Stimulated activated CD4-positive, alpha-beta T cell treated with anti-CD3 and anti-CD28 coated beads, Interleukin-4, amount 100 ng/mL, for 24 hours (primary cell): ENCODE data around the gene AMIGO3.
A peak's percentile ranks its signal among the peaks of the same experiment; 100 is the strongest.
"Not testable (repeated sequence)": the region's sequence is repeated elsewhere in the genome, so short reads cannot be mapped to it uniquely, and the experiment has no call there.

Experiments
- DNase-seq: peaks from one replicate; pipeline ENCODE4 v3.0.0-alpha.2; 2020

The AMIGO3 gene, protein sequence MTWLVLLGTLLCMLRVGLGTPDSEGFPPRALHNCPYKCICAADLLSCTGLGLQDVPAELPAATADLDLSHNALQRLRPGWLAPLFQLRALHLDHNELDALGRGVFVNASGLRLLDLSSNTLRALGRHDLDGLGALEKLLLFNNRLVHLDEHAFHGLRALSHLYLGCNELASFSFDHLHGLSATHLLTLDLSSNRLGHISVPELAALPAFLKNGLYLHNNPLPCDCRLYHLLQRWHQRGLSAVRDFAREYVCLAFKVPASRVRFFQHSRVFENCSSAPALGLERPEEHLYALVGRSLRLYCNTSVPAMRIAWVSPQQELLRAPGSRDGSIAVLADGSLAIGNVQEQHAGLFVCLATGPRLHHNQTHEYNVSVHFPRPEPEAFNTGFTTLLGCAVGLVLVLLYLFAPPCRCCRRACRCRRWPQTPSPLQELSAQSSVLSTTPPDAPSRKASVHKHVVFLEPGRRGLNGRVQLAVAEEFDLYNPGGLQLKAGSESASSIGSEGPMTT

DNA sequence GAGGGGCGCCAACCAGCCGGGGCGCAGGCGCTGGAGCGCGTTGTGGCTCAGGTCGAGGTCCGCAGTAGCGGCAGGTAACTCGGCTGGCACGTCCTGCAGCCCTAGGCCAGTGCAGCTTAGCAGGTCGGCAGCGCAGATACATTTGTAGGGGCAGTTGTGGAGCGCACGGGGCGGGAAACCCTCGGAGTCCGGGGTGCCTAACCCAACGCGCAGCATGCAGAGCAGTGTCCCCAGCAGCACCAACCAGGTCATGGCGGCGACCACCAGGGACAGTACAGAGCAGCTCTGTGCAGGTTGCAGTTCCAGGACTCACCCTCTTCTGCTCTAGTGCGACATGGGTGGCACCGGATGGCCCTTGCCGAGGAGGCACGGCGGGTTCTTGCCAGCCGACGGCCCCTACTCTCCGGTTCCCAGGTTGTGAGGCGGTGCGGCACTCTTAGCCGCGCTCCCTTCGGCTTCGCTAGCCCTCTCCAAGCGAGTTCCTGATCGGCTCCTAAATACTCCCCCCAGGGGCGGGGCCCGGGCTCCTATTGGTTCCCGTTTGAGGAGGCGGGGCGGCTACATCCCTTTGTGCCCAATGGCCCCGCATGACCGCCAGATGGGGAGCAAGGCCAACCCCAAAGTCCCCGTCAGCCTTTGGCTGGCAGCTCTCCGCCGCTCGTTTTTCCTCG lies at the start of gene AMIGO3:
Gene AMIGO3 (minus strand): TSS at position 471 of the 671 bp plus-strand sequence. CDS start 219 bp downstream, at position 252.
- DNase-seq = peak; percentile 92

DNA sequence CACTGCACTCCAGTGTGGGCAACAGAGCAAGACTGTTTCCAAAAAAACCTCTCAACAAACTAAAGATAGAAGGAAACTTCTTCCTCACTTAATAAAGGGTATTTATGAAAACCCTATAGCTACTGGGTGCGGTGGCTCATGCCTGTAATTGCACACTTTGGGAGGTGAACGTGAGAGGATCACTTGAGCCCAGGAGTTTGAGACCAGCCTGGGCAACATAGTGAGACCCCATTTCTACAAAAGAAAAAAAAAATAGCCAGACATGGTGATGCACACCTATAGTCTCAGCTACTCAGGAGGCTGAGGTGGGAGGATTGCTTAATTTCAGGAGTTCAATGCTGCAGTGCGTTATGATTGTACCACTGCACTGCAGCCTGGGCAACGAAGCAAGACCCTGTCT lies 44.5 kb upstream of the AMIGO3 start:
- no peak for DNase-seq

DNA sequence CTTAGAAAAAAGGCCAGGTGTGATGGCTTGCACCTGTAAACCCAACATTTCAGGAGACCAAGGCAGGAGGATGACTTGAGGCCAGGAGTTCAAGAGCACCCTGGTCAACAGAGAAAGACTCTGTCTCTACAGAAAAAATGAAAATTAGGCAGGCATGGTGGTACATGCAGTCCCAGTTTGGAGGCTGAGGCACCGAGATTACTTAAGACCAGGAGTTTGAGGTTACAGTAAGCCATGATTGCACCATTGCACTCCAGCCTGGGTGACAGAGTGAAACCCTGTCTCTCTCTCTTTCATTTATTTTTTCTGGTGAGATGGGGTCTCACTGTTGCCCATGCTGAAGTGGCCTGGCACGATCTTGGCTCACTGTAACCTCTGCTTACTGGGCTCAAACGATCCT lies 42.2 kb upstream of the AMIGO3 start:
- no peak for DNase-seq

DNA sequence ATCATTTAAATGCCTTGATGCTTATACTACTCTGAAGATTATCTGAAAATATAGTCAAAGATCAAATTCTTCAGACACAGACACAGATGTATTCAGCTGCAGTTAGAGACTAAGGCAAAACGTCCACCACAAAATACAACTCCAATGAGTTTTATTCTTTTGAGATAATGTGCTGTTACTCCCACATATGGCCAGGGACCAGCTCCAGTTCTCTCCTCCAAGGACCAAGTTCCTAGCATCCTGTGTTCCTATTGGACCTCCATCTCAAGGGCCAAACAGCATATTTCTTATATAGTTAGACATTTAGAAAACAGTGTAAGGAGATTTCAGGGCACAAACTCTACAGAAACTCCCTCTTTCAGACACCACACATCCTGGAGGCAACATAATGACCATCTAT lies 39.7 kb upstream of the AMIGO3 start:
- no peak for DNase-seq

DNA sequence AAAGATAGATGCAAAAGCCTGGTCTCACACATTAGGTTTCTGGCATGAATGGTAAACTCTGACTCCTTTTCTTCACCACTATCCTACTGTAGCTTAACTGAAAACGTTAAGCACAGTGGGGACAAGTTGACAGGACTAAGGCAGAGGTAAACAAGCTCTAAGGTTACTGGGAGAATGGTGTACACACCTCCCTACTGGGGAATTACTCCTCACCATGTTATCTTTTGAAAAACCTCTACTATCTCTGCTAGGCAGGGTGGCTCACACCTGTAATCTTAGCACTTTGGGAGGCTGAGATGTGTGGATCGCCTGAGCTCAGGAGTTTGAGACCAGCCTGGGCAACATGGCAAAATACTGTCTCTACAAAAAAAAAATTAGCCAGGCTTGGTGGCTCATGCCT lies 37.7 kb upstream of the AMIGO3 start:
- DNase-seq = no peak

DNA sequence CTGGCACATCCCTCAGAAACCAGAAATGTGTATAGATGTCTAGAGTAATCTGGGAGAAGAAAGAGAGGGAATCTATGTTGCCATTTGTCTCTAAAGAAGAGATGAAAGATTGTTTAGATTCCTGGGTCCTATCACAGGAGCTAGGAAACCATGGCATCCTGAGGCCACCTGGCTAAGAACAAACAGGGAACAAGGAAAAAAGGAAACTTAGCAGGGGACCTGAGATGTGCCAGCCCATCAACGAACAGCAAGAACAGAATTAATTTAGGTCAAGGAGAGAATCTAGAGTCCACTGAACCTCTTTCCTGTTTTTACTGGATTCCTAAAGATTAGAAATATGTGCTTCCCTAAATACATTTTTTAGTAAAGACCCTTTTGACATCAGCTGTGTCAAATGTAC lies 36.6 kb upstream of the AMIGO3 start:
- no peak for DNase-seq

DNA sequence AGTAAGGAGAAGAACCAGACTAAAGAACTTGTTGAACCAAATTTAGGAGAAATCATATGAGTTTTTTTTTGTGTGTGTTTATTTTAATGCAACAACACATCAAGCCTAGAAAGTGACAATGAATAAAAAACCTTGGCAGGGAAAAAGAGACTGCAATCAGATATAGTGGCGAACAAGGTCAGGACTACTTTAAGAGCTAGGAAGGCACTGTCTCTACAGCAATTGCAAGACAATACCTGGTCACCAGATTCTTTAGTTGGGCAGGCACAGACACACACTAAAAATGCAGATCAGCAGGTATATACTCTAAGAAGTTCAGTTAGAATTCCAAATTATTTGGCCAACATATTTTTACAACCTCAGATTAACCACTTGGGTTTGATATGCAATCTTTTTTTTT lies 35.1 kb upstream of the AMIGO3 start:
- DNase-seq = no peak

DNA sequence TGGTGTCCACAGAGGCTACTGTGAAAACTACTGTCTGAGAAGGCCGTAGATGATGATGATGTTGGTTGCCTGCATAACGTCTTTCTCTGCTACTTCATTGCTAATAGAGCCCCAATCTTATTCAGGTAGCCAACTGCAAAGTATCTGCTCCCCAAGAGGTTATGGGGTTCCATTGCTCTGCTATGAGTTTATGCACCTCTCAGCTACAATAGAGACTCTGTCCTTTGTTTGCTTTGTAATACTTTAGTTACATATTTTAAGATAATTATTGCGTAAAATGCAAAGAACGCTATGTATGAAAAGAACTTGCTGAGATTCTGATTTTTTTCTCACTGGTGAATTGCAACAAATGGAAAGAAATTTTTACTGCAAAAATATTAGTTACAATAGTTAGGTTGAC lies 32.0 kb upstream of the AMIGO3 start:
- no peak for DNase-seq

DNA sequence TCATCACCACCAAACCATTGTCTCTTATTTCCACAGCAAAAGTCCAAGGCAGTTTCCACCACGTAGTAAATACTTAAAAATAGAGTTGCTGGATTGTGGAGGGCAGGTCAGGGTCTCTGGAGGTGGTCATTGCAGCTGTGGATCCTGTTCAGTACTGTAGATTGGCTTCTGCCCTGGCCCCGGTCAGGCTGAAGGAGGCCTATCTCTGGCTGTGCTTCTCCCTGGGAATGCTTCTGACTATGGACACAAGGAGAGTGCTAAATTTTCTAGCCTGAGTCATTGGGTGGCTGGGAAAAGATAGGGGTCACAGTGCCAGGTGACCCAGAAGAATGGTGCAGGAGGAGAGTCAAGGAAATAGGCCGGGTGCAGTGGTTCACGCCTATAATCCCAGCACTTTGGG lies 30.6 kb upstream of the AMIGO3 start:
- no peak for DNase-seq

DNA sequence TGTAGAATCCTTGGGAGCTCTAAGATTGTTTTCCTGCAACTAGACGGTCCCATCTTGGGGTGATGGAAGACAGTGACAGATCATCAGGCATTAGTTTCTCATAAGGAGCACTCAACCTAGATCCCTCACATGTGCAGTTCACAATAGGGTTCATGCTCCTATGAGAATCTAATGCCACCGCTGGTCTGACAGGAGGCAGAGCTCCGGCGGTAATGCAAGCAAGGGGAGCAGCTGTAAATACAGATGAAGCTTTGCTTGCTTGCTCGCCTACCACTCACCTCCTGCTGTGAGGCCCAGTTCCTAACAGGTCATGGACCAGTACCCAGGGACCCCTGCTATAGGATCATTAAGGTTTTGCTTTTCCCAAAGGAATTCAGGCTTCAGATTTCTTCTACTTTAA lies 29.4 kb upstream of the AMIGO3 start:
- not testable (repeated sequence) for DNase-seq

DNA sequence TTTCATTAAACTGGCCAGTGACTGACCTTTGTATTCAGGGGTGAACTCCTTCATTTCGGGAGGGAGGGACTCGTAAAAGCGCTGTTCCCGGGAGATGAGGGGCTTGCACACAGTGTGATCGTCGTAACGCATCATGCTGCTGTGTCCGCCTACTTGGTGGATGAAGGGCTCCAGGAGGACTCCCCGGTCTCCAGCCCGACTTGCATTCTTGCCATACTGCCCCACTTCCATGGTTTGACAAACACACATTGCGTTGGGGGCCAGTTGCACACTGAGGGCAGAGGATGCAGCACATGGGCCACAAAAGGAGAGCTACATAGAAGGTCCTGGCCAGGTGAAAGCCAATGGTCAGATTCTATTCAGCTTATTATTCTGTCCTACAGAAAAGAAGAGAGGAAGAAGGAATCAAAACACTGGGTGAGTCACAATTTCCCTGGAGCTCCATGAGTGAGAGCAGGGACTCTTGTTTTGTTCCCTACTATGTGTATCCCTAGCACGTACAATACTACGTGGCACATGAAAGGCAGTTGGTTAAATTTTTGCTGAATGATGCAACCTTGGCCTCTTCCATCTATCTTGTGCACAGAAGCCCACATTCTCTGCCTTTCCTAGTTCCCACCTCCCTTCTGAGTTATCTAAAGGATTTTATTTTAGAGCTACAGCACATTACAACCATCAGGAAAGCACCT lies 28.5 kb upstream of the AMIGO3 start:
- no peak for DNase-seq

DNA sequence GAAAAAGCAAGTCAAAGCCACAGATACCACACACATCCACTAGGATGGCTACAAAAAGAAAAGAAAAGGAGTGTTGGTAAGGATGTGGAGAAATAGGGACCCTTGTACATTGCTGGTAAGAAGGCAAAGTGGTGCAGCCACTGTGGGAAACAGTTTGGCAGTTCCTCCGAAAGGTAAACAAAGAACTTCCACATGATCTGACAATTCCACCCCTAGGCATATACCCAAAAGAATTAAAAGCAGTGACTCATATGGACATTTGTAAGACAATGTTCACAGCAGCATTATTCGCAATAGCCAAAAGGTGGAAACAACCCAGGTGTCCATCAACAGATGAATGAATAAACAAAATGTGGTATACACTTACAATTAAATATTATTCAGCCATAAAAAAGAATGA lies 26.5 kb upstream of the AMIGO3 start:
- no peak for DNase-seq

DNA sequence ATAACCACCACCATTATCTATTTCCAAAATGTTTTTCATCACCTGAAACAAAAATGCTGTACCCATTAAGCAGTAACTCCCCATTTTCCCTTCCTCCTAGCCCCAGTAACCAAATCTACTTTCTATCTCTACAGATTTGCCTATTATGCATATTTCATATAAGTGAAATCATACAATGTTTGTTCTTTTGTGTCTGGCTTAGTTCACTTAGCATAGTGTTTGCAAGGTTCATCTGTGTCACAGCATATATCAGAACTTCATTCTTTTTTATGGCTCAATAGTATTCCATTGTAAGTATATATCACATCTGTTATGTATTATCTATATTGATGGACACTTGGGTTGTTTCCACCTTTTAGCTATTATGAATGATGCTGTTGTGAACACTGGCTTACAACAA lies 20.9 kb upstream of the AMIGO3 start:
- DNase-seq = no peak

DNA sequence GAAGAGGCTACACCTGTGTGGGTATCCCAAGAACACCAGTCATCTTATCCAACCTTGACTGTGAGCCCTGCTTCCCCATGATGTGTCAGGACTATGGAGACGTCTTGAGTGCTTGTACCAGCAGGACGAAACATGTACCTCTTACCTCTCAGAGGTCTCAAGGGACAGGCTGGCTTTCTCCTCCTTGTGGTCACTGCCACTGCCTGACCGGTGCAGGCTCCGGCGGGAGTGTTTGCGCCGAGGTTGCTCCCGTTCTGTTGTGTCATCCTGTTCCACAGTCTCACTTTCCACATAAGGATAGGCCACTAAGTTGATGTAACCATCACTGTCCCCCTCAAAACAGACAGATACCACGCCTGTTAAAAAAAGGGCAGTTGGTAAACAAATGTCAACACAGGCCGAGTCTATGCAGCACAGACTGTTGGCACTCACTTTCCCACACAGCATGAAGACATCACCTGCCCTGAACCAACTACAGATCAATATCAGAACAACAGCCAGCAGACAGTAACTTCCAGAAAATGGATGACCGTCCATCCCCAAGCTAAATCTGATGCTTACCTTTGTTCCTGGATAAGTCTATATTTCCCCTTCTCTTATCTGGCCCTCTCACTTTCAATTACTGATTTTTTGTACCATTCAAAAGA lies 18.7 kb upstream of the AMIGO3 start:
- no peak for DNase-seq

DNA sequence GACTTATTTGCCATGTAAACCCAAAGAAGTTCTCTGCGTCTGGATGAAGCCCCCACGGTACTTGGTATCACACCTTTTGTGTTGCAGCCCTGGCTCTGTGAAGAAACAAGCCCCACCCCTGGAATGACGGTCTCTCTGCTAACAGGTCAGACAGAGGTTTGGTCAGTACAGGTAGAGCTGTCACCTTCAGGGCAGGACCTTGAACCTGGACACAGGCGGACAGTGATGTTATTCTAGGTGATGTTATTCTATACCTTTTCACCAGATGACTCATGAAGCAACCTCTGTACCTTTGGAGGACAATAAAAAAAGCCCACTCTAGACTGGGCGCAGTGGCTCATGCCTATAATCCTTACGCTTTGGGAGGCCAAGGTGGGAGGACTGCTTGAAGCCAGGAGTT lies 15.3 kb upstream of the AMIGO3 start:
- no peak for DNase-seq

DNA sequence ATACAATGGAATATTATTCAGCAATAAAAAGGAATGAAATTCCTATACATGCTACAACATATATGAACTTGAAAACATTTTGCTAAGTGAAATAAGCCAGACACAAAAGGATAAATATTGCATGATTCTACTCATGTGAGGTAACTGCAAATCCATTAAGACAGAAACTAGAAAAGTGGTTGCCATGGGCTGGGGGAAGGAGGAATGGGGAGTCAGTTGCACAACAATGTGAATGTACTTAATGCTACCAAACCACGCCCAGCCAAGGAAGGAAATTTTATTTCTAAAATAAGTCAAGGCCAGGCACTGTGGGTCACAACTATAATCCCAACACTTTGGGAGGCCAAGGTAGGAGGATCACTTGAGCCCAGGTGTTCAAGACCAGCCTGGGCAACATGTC lies 14.1 kb upstream of the AMIGO3 start:
- DNase-seq = no peak

DNA sequence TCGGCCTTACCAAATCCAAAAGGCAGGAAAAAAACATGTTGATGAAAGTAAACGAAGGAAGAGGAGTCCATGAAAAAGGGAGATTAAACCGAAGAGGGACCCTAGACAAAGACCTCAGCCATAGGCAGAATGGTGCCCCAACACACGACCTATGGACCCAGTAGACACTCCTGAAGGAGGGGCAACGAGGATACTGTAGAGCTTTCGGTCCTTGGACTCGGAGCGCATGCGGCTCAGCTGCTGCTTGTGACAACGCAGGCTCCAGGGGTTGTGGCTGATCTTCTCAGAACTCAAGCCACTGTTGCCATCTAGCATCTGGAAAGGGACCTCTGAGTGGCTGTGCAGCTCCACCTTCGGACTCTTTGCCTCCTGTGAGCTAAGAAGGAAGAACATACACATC lies 13.1 kb upstream of the AMIGO3 start:
- no peak for DNase-seq

DNA sequence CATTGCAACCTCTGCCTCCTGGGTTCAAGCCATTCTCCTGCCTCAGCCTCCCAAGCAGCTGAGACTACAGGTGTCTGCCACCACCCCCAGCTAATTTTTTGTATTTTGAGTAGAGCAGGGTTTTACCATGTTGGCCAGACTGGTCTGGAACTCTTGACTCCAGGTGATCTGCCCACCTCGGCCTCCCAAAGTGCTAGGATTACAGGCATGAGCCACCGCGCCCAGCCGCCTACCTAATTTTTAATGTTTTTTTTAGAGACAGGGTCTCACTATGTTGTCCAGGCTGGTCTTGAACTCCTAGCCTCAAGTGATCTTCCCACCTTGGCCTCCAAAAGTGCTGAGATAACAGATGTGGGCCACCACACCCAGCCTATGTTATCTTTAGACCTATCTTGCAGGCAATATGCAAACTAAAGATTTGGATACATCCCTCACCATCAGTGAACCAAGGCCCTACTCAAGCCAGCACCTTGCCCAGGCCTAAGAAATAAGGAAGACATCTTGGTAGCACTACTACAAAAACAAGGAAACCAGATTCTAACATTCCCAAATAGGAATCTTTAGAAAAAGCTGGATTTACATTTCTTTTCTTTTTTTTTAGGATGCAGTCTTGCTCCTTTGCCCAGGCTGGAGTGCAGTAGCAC lies 10.6 kb upstream of the AMIGO3 start:
- no peak for DNase-seq

DNA sequence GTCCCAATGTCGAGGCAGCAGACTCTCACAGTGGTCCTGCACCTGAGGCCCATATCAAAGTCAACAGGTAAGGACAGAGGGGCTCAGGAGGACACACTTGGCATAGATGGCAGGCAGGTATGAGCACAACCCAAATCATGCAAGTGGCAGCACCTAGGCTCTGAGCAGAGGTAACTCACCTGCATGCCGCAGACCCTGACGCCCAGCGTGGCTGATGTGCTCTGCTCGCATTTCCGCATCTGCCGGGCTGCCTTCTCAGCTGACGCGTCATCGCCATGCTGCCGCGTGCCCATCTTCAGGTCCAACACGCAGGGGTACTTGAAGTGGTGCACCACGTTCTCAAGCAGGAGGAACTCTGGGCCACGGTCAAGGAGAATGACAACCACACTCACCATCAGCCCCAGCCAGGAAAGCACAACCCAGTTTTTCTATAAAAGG lies 8.5 kb upstream of the AMIGO3 start:
- DNase-seq = no peak

DNA sequence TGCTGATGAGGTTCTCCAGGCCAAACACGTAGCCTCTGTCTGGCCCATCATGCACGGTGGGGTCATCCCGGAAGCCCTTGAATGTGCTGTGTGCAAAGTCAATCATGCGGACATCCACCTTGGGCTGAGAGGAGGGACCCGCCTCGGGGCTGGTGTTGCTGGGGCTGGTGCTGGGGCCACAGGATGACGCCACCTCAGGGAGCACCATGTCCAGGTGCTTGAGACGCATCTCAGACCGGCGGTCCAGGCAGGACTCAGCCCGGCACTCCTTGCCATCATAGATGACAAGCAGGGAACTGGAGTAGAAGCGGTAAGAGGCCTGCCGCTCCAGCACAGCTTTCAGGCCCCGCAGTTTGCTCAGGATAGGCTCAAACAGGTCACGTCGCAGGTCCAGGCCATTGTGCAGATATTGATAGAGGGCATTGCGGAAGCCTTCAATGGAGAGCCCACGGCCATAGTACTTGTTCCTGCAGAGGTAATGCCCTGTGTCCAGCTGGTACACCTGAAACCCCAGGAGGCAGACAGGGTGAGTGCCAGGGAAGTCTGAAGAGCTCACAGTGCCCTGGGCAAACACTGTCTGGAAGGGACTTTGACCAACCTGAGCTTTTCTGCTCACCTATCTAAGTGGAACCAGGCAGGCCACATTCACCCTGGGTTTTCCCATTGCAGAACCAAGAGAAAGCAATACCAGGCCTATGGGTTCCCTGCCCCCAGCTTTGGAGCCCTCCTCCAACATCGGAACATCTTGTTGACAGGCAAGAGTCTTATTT lies 7.9 kb upstream of the AMIGO3 start:
- no peak for DNase-seq

DNA sequence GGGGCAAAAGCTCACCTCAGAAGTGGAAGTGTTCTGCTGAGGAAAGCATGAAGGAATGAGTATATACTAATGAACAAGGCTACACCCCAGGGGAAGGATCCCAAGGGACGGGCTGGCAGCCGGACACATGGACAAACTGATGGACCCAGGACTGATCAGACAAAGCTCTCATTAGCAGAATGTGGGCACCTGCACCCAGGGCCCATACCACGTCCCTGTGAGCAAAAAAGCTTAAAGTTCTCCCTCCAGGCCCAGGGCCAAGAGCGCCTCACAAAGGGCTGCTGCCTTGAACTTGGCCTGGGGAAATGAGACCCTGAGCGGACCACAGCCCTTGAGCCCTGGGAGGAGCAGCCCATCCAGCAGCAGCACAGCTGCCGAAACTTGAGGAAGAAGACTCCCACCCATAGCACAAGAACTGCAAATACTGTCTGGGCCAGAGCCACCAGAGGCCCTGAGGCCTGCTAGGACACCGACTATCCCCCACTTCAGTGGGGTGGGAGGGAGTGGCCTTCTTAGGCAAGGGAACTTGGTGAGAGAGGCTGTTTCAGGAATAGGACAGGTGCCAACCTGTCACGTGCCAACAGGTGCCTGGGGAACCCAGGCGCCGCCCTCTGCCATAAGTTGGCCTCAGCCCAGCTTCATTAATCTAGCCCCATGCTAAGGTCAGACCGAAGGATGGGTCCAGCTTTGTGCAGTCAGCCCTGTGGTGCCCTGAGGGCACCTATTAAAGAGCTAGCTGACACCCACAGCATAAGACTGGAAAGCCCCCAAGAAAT lies 6.6 kb upstream of the AMIGO3 start:
- no peak for DNase-seq
